ENCODE results near the gene MAPK8IP3. TPM values are rescaled to one million over a fixed set of nuclear protein-coding genes. Genes with fewer than 3 reads are reported as not detected.
A peak's percentile ranks its signal among the peaks of the same experiment; 100 is the strongest.

MAPK8IP3 gene
- total and polyA plus RNA-seq, 9 of the 15 experiments (the other 6 are each of a cell fraction or from before 2014, with no cell fraction given), result 0.17 to 58.7 (median 16.7) TPM

GRCh38 chr16:1763521-1764511 lies 57.8 kb downstream of the MAPK8IP3 start (continued):
- TF ChIP-seq ZBTB7A (IDR thresholded peaks at IDR 0.05; ENCODE audit: borderline replicate concordance, control insufficient read depth, low read depth, low read length) (no peak), ZNF592 (IDR thresholded peaks at IDR 0.05) (peak; percentile 71), NCOA4 (IDR thresholded peaks at IDR 0.05; ENCODE audit: partially characterized antibody) (no peak), MYNN (IDR thresholded peaks at IDR 0.05) (no peak), MYNN (CRISPR knock-in tag; IDR thresholded peaks at IDR 0.05) (no peak), BCLAF1 (IDR thresholded peaks at IDR 0.05; ENCODE audit: borderline replicate concordance in 1 of 2, control insufficient read depth in 1 of 2, low read depth in 2 of 2, low read length in 1 of 2) (no peak), SRF (CRISPR knock-in tag; IDR thresholded peaks at IDR 0.05) (no peak), HDAC2 (IDR thresholded peaks at IDR 0.05) (no peak), ZNF133 (CRISPR knock-in tag; IDR thresholded peaks at IDR 0.05) (no peak), ZNF75A (CRISPR knock-in tag; IDR thresholded peaks at IDR 0.05) (no peak), ZNF134 (CRISPR knock-in tag; conservative IDR thresholded peaks at IDR 0.05) (no peak), ZBTB5 (IDR thresholded peaks at IDR 0.05) (no peak), AFF4 (CRISPR knock-in tag; IDR thresholded peaks at IDR 0.05) (no peak)
